Activated T-cell treated with anti-CD3 and anti-CD28 coated beads, Interleukin-2, amount 50 U/mL, for 4 hours (primary cell): Measurements from ENCODE around the gene TUB. TPM values are rescaled to one million over a fixed set of nuclear protein-coding genes. Genes with fewer than 3 reads are reported as not detected.

Source experiments
- ATAC-seq, 2 donors: fragments of 200-7000 bp; cut with Tn5 transposase; one replicate each; pipeline ENCODE4 v1.10.0; 2021
- DNase-seq: peaks from one replicate; pipeline ENCODE4 v3.0.0-alpha.2; 2020
- H3K27me3 Mint-ChIP-seq: one replicate; pipeline ENCODE4 v1.8.0; 2021; ENCODE audit warnings: low read depth, mixed read lengths
- H3K36me3 Mint-ChIP-seq: one replicate; pipeline ENCODE4 v1.8.0; 2022; ENCODE audit warnings: mixed read lengths; ENCODE audit not compliant: insufficient read depth
- H3K4me1 Mint-ChIP-seq: one replicate; pipeline ENCODE4 v1.8.0; 2021; ENCODE audit warnings: low read depth, mixed read lengths
- H3K4me3 Mint-ChIP-seq: one replicate; pipeline ENCODE4 v1.8.0; 2021; ENCODE audit warnings: mild to moderate bottlenecking, moderate library complexity, mixed read lengths
- H3K9me3 Mint-ChIP-seq: one replicate; pipeline ENCODE4 v1.8.0; 2021; ENCODE audit warnings: mixed read lengths
- total RNA-seq, 3 donors: library from RNA; stranded (reverse); gene quantifications; one replicate each; pipeline ENCODE4 v1.2.1, GENCODE V29; 2021

Gene TUB
- total RNA-seq, 3 donors from 2014 or later, result 0.14 to 0.43 (median 0.32) TPM

GRCh38 chr11:8097926-8098325, 16.9 kb downstream of the TUB start:
- Mint-ChIP-seq H3K36me3 (peaks cover 2% of the 10 kb centered on the region), H3K4me1 (no peaks in the 10 kb centered on the region), H3K27me3 (no peaks in the 10 kb centered on the region), H3K9me3 (no peaks in the 10 kb centered on the region), H3K4me3 (no peak overlapping the region)
- no peak for ATAC-seq
- no peak for DNase-seq

GRCh38 chr11:8098361-8098760, 17.4 kb downstream of the TUB start:
- no peaks in the 10 kb centered on the region for H3K9me3 Mint-ChIP-seq

GRCh38 chr11:8098879-8099278, 17.9 kb downstream of the TUB start:
- H3K9me3 Mint-ChIP-seq, result no peaks in the 10 kb centered on the region
- DNase-seq, result no peak
- H3K27me3 Mint-ChIP-seq, result no peaks in the 10 kb centered on the region
- no peak overlapping the region for H3K4me3 Mint-ChIP-seq
- H3K4me1 Mint-ChIP-seq, result no peaks in the 10 kb centered on the region
- no peak for ATAC-seq
- peaks cover 2% of the 10 kb centered on the region for H3K36me3 Mint-ChIP-seq

More at GRCh38 chr11:8098361-8098760, 17.4 kb downstream of the TUB start:
- Mint-ChIP-seq H3K4me1 (no peaks in the 10 kb centered on the region), H3K36me3 (peaks cover 2% of the 10 kb centered on the region), H3K27me3 (no peaks in the 10 kb centered on the region), H3K4me3 (no peak overlapping the region)
- DNase-seq, result no peak
- ATAC-seq, result no peak

- Mint-ChIP-seq H3K4me1 (no peaks in the 10 kb centered on the region), H3K27me3 (no peaks in the 10 kb centered on the region), H3K36me3 (peaks cover 2% of the 10 kb centered on the region), H3K9me3 (no peaks in the 10 kb centered on the region), H3K4me3 (no peak overlapping the region)
- ATAC-seq, result peak; percentile 60 to 61
- peak; percentile 66 for DNase-seq
Measured at GRCh38 chr11:8099291-8099899, 18.4 kb downstream of the TUB start.

GRCh38 chr11:8100158-8100557, 19.1 kb downstream of the TUB start:
- Mint-ChIP-seq H3K4me3 (no peak overlapping the region), H3K9me3 (no peaks in the 10 kb centered on the region), H3K4me1 (no peaks in the 10 kb centered on the region), H3K27me3 (no peaks in the 10 kb centered on the region), H3K36me3 (peaks cover 2% of the 10 kb centered on the region)
- ATAC-seq (no peak), DNase-seq (no peak)

GRCh38 chr11:8100605-8101004, 19.6 kb downstream of the TUB start:
- ATAC-seq (no peak), DNase-seq (no peak)
- no peaks in the 10 kb centered on the region for H3K4me1 Mint-ChIP-seq

GRCh38 chr11:8101421-8101820, 20.4 kb downstream of the TUB start:
- no peaks in the 10 kb centered on the region for H3K9me3 Mint-ChIP-seq
- no peak for ATAC-seq

More at GRCh38 chr11:8100605-8101004, 19.6 kb downstream of the TUB start:
- Mint-ChIP-seq H3K36me3 (peaks cover 2% of the 10 kb centered on the region), H3K27me3 (no peaks in the 10 kb centered on the region), H3K4me3 (no peak overlapping the region), H3K9me3 (no peaks in the 10 kb centered on the region)

GRCh38 chr11:8102296-8102915, 21.4 kb downstream of the TUB start:
- Mint-ChIP-seq H3K27me3 (no peaks in the 10 kb centered on the region), H3K9me3 (no peaks in the 10 kb centered on the region), H3K4me3 (no peak overlapping the region), H3K4me1 (no peaks in the 10 kb centered on the region), H3K36me3 (peaks cover 6% of the 10 kb centered on the region)
- DNase-seq, result no peak
- no peak for ATAC-seq

More at GRCh38 chr11:8101421-8101820, 20.4 kb downstream of the TUB start:
- H3K4me3 Mint-ChIP-seq, result no peak overlapping the region
- peaks cover 6% of the 10 kb centered on the region for H3K36me3 Mint-ChIP-seq
- H3K27me3 Mint-ChIP-seq, result no peaks in the 10 kb centered on the region
- H3K4me1 Mint-ChIP-seq, result no peaks in the 10 kb centered on the region
- DNase-seq, result no peak

GRCh38 chr11:8102965-8103364, 22.0 kb downstream of the TUB start:
- H3K9me3 Mint-ChIP-seq, result no peaks in the 10 kb centered on the region
- no peak for DNase-seq

GRCh38 chr11:8103909-8104308, 22.9 kb downstream of the TUB start:
- ATAC-seq, result no peak
- H3K27me3 Mint-ChIP-seq, result no peaks in the 10 kb centered on the region
- no peaks in the 10 kb centered on the region for H3K9me3 Mint-ChIP-seq
- DNase-seq, result no peak
- no peaks in the 10 kb centered on the region for H3K4me1 Mint-ChIP-seq
- no peak overlapping the region for H3K4me3 Mint-ChIP-seq
- peaks cover 7% of the 10 kb centered on the region for H3K36me3 Mint-ChIP-seq

More at GRCh38 chr11:8102965-8103364, 22.0 kb downstream of the TUB start:
- H3K4me3 Mint-ChIP-seq, result no peak overlapping the region
- peaks cover 7% of the 10 kb centered on the region for H3K36me3 Mint-ChIP-seq
- ATAC-seq, result no peak
- H3K27me3 Mint-ChIP-seq, result no peaks in the 10 kb centered on the region
- H3K4me1 Mint-ChIP-seq, result no peaks in the 10 kb centered on the region

GRCh38 chr11:8105133-8105532, 24.1 kb downstream of the TUB start:
- Mint-ChIP-seq H3K36me3 (peaks cover 5% of the 10 kb centered on the region), H3K4me3 (no peak overlapping the region), H3K9me3 (no peaks in the 10 kb centered on the region), H3K27me3 (no peaks in the 10 kb centered on the region), H3K4me1 (no peaks in the 10 kb centered on the region)
- ATAC-seq (no peak), DNase-seq (no peak)

- Mint-ChIP-seq H3K4me3 (no peak overlapping the region), H3K9me3 (no peaks in the 10 kb centered on the region), H3K4me1 (no peaks in the 10 kb centered on the region), H3K36me3 (peaks cover 8% of the 10 kb centered on the region), H3K27me3 (no peaks in the 10 kb centered on the region)
- no peak for DNase-seq
- ATAC-seq, result no peak
Measured at GRCh38 chr11:8105666-8106065, 24.7 kb downstream of the TUB start.

- H3K9me3 Mint-ChIP-seq, result no peaks in the 10 kb centered on the region
- no peak overlapping the region for H3K4me3 Mint-ChIP-seq
- no peak for ATAC-seq
- no peak for DNase-seq
- H3K4me1 Mint-ChIP-seq, result no peaks in the 10 kb centered on the region
- peaks cover 13% of the 10 kb centered on the region for H3K36me3 Mint-ChIP-seq
- H3K27me3 Mint-ChIP-seq, result no peaks in the 10 kb centered on the region
Measured at GRCh38 chr11:8106679-8107078, 25.7 kb downstream of the TUB start.

GRCh38 chr11:8107642-8108041, 26.6 kb downstream of the TUB start:
- Mint-ChIP-seq H3K9me3 (no peaks in the 10 kb centered on the region), H3K36me3 (peaks cover 13% of the 10 kb centered on the region), H3K4me1 (no peaks in the 10 kb centered on the region), H3K4me3 (no peak overlapping the region), H3K27me3 (no peaks in the 10 kb centered on the region)
- ATAC-seq, result no peak
- DNase-seq, result no peak

GRCh38 chr11:8108421-8108820, 27.4 kb downstream of the TUB start:
- no peak for ATAC-seq
- Mint-ChIP-seq H3K9me3 (no peaks in the 10 kb centered on the region), H3K4me1 (no peaks in the 10 kb centered on the region), H3K36me3 (peaks cover 13% of the 10 kb centered on the region), H3K4me3 (no peak overlapping the region), H3K27me3 (no peaks in the 10 kb centered on the region)
- DNase-seq, result no peak
